Islet of Langerhans (tissue), 1 donor: ENCODE data around the gene SIAH1.
"Not testable (repeated sequence)": the region's sequence is repeated elsewhere in the genome, so short reads cannot be mapped to it uniquely, and the experiment has no call there.

Experiments
- FAIRE-seq: peaks from one replicate; lab custom pipeline; 2011; peaks lifted over from hg19 to GRCh38; lab: Jason Lieb, UNC

SIAH1 gene

DNA sequence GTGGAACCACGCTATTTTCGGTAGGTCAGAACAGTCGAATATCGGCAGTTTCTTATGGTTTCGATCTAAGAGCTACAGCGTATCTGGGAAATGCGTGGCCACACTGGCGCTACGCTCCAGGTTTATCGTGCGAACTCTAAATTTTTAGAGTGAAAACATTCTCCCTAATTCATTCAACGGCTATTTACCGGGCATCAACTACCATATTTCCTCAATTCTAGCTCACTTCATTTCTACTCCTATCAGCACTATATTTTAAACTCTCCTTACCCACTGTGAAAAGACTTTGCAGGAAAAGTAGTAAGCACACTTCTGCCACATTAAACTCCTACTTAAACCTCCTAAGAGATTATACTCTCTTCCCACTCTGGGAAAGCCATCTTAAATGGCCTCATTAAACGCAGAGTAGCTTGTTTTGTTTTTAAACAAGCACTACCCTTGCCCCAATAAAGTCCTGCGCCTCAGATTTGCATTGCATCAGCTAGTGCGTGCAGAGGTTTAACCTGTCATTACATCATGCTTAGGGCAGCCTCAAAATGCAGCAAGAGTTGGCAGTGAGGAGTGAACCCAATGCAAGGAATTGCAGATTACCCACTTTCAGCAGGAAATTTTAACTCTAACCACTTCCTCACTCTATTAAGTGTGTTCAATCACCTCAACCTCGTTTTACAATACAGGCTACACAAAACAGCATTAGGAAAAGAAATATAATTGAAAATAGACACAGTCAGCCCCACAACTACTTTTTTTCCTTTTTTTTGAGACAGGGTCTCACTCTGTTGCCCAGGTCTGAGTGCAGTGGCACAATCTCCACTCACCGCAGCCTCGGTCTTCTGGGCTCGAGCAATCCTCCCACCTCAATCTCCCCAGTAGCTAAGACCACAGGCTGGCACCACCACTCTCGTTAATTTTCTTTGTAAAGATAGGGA is 18.8 kb downstream of the SIAH1 start:
- FAIRE-seq, result no peak

DNA sequence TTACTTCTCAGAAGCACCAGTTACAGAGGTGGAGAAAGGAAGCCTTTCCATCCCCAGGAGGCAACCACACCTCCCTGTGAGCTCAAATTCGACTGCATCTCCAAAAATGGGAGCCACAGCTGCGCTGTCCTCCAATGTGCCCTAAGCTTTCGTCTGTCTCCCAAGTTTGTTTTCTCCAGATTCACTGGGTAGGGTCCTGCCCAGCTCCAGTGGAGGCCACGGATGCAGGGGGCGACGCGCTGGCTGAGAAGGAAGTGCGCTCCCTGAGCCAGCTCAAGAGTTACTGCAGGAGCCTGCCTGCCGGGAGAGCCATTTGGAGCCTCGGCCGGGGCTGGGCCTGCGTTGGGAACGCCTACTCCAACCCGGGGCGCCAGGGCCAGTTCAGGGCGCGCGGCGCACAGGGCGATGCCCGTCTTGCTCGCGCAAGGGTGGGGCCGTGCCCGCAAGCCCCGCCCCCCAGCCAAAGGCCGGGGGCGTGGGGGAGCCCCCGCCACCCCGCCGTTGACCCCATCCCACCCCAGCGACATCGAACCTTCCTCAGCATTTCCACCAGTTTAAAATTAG is 19.5 kb downstream of the SIAH1 start:
- FAIRE-seq, result no peak

DNA sequence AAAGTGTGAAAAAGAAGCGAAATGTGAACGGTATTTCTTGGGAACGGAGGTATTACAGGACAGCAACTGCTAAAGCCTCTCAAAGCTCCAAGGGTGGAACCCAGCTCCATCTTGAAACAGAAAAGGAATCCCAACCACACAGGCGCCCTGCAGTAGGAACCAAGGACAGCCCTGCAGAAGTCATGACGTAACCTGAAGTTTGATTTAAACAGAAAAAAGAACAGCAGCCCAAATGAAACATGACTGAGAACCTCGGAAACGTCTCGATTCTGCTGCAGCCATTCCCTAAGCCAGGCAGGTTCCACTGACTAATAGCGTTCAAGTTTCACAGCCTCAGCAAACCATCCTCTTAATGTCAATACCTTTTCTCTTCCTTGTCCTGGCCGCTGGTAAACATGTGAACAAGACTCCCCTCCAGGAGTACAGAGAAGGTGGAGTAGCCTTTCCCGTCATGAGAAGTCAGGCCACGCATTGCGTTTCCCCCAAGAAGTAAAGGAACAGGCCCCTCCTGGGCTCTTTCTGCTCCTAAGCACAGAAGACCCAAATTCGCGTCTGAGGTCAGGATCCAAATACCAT is 20.1 kb downstream of the SIAH1 start:
- no peak for FAIRE-seq

DNA sequence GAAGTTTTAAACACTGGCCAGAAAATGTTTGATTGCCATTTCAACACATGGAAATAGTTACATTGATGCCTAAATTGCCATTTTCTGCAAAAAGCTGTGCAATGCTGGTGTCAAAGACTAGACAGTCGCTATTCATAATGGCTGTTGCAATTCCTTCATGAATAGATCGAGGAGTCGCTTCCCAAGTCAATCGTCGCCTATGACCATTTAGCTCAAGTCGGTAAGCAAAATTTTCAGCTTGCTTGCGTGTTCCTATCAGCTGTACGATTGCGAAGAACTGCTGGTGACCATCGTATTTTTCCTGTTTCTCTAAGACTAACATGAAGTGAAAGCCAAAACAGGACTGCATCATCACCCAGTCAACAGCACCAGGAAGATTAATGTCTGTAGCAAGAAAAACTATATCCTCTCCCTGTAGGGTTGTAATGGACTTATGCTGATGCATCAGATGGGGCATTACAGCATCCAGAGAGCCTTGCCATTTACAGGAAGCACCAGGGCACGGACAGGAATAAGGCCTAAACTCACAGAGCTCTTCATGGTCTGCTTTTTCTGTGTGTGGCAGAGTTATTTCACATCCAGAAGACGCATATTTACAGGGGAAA is 23.6 kb downstream of the SIAH1 start:
- FAIRE-seq, result no peak

DNA sequence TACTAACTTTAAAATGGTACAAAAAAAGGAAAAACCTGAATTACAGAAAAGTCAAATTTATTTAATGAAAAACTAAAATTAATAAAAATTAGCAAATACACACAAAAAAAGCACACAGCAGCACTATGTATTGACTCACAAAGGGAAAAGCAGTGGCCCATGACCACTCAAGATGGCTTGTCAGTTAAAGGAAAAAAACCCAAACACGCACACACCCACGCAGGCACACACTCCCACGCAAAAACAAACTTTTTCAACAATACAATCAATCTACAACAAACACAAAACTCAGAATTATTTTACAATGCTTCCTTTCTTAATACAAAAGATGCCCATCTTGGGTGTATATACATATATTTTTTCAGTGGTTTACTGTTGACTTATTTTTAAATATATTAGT is 24.2 kb downstream of the SIAH1 start:
- FAIRE-seq, result no peak

DNA sequence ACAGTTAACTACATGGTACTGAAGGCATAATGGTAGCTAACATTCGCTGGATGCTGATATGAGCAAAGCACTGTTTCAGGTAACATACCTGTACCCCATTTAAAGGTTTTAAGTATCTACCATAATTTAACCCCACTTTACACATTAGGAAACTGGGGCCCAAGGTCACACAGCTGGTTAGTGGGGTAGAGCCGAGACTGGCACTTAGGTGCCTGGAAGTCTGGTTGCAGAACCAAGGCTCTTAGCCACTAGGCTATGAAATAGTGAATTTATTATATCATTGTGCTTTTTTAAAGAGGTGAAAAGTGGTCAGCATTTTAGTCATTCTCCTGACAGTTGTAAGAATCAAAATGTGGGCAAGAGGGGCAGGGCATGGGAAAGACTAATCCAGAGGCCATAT is 25.2 kb downstream of the SIAH1 start:
- FAIRE-seq, result no peak

DNA sequence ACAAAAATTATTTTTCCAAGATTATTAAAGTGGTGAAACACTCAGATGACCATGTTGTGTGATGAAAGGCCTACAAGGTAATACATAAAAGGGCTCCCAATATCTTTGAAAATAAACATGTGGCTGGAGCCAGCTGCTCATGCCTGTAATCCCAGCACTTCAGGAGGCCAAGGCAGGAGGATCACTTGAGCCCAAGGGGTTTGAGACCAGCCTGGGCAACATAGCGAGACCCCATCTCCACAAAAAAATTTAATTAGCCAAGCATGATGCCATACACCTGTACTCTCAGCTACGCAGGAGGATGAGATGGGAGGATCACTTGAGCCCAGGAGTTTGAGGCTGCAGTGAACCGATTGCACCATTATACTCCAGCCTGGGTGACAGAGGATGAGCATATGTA is 26.8 kb downstream of the SIAH1 start:
- FAIRE-seq, result no peak

DNA sequence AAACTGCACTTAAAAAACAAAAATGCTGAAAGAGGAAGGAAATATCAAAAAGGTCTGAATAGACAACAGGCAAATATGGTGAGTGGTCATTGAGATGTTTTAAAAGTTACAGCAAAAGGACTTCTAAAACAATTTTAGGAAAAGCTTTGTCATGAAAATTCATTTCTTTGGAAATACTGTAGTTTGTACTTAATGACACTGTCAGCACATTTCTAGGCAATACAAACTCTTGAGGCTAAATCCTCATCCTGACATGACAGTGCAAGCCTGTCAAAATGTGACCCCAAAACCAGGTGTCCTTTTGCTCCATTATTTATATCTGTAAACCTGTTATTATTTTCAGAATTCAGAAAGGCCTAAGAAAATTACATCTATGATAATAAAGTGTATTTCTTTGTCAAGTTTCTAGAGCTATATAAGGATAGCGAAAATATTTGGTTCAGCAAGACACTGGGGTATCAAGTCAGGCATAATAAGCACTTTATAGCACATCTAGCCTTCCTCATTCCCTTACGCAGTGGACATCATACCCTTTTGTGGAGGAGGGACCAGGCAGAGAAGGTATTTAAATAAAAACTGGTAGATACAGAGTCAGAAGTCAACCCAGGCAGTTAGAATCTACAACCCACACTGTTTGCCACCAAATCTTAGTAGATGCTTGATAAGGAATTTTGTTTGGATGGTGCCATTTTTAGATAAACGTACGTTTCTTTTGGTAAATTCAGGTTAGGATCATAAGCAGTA is 28.4 kb downstream of the SIAH1 start:
- no peak for FAIRE-seq

DNA sequence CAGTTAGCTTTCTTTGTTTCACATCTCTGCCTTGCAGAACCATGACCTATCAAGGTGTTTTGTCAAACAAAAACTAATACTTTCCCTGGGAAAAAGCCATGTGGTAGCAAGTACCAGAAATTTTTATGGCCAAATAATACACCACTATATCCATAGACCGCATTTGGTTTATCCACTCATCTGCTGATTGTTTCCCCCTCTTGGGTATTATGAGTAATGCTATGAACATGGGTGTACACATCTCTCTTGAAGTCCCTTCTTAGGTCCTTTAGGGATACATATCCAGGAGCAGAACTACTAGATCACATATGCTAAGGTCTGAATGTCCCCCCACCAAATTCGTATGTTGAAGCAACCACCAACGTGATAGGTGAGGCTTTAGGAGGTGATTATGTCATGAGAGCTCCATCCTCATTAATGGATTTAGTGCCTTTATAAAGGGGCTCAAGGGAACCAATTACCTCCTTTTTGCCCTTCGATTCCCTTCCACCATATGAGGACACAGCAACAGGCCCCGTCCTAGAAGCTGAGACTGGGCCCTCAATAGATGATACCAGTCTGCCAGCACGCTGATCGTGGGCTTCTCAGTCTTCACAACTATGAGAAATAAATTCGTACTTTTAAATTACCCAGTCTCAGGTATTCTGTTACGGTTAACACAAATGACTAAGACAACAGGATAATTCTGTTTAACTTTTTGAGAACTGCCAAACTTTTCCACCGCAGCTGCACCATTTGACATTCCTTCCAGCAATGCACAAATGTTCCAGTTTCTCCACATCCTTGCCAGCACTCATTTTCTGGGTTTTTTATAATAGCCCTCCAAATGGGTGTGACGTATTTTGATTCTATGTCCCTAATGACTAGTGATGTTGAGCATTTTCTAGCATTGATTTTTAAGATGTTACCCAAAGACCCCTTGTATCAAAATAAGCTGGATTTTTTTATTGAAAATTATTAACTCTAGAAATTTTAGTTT is 30.0 kb downstream of the SIAH1 start:
- FAIRE-seq, result no peak

DNA sequence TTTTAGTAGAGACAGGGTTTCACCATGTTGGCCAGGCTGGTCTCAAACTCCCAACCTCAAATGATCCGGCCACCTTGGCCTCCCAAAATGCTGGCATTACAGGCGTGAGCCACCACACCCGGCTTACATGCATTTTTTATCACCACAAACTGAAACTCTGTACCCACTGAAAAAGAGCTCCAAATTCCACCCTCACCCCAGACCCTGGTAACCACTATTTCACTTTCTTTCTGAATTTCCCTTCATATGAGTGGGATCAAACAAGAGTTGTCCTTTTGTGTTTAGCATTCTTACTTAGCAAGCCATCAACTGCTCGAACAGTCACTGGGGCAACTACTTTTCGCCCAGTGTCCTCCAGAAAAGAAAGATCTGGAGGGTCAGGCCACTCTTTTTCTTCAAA is 30.8 kb downstream of the SIAH1 start:
- not testable (repeated sequence) for FAIRE-seq

DNA sequence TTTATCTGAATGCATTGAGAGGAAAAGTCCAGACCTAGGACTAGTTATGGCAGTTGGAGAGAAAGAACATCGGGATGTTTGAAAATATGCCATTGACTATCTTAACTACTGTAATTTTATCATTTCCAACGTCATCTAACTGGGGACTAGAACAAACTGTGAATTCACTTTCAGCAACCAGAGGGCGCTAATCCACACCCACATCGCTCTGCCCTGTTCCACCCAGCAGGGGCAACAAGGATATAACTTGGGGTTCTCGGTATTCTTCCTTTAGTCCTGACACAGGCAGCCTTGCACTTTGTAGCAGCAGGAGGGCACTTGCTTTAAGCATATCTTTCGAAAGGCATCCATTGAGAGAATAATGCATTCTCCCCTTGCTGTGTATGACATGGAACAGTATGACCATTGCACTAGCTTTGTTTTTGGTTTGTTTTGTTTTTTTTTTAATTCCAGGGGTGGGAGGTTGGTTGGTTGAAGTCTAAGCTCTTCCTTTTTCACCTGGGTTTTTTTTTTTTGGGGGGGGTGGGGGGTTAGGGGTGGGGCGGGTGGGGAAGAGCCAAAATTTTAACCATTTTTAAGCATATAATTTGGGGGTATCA is 31.5 kb downstream of the SIAH1 start:
- peak; percentile 9 for FAIRE-seq

DNA sequence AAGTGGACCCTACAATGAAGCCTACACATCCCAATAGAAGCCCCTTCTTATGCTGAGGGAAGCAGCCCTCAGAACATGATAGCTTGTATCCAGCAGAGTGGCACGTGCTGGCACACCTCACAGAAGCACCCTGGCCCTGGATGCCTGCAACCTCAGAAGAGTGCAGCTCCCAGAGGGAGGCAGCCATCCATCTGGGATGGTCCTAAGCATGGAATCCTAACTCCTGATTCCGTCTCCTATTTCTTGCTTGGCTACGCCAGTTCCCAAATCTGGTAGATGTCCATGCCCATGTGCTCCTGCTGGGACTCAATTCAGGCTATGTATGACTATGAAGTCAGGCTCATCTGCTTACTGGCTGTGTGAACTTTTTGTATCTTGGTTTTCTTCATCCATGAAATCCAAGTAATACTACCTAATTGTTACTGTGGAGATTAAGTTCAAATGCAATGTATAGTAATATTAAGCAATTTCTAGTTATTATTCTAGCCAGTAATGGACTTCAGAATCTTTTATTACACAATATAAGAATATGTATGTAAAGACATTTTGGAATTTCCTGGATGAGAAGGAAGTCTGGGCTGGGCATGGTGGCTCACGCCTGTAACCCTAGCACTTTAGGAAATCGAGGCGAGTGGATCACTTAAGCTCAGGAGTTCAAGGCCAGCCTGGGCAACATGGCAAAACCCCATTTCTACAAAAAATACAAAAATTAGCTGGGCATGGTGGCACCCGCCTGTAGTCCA is 32.4 kb downstream of the SIAH1 start:
- FAIRE-seq, result no peak

DNA sequence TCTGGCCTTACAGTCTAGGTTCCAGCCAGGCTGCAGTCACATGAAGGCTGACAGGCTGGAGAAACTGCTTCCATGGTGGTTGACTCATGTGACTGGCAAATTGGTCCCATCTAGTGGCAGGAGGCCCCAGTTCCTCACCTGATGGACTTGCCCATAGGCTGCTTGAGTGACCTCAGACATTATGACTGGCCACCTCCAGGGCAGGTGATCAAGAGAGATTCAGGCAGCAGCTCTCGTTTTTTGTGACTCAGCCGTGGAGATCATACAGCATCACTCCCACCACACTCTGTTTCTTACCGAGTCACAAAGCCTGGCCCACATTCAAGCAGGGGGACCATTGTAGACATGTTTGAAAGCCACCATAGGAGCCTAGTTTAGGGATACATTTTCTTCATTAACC is 34.5 kb downstream of the SIAH1 start:
- FAIRE-seq, result no peak

DNA sequence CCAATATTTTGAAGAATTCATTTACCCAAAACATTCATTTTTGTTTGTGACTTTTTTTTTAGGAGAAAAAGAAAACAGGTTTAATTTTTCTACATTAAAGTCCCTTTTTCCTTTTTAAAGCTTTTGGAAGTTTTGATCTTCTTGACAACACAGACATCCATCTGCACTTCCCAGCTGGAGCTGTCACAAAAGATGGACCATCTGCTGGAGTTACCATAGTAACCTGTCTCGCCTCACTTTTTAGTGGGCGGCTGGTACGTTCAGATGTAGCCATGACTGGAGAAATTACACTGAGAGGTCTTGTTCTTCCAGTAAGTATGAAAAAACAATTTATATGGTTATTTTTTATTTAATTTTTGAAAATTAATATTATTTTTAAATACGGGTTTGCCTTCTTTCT is 37.2 kb downstream of the SIAH1 start:
- FAIRE-seq, result no peak

DNA sequence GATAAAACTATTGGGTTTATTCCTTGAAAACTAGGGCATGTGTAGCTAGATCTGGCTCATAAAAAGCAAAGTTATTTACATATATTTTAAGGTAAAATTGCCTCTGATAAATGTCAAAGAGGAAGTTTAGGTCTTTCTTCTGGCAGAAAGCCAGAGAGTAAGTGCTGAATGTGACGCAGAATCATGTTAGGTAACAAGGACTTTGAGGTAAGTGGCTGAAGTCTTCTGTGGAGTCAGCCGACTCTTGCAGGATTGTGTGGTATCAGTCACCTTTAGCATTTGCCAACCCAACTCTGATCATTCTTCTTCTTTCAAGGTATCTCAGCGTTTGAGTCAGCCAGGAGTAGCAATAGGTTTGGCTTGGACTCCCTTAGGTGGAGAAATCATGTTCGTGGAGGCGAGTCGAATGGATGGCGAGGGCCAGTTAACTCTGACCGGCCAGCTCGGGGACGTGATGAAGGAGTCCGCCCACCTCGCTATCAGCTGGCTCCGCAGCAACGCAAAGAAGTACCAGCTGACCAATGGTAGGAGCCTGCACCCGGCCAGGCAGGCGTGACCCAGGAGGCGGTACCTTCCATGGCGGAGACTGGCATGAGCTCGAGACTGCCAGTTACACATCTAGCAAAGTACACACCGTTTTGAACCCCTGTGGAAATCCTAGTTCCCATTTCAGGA is 37.9 kb downstream of the SIAH1 start:
- no peak for FAIRE-seq

DNA sequence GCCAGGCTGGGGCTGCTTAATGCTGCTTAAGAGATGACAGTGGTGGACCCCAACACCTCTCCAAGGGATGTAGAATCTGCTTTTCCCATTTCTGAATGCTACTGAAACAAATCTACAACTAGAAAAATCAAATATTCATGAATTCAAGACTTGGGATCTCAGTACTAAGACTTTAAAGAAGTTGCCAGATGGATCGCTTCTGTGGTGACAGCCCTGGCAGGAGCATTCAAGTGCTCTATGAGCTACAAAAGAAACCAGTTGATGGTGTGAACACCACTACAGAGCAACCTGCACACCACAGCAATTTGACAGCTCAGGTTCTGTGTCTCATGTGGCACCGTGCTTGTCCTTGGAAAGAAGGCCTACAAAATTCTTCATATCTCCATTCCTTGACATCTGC is 42.6 kb downstream of the SIAH1 start:
- no peak for FAIRE-seq

DNA sequence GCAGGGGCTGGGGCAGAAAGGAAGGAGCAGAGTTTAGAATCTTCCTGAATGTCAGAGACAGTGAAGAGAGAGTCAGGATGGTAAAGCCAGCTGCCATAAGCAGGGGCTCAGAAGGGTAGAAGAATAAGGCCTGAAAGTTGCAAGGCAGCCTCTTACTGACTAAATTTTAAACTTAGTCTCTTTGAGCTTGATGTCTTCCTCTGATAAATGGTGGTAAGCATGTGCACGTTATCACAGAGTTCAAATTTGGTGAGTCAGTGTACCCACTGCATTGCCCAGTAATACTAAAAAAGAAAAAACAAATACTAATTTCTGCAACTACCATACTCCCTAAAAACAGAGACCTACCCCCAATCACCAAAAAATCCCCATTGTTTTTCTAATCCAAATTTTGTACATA is 45.2 kb downstream of the SIAH1 start:
- no peak for FAIRE-seq

DNA sequence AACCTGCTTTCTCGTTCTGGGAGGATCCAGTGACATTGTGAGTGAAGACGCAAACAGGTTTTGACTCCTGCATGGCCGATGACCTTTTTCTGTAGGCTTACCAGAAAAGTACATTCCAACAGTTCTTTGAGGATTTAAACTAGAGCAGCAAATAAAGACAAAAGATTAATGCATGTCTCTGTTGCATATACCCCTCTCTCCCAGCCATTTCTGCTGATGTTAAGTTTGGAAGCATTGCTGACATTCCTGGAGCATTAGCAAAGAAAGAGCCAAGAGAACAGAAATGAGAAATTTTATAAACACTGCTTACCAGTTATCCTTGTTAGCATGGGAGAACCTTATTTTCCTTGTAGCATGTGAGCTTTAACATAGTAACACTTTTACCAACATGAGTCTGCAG is 49.3 kb downstream of the SIAH1 start:
- FAIRE-seq, result no peak

DNA sequence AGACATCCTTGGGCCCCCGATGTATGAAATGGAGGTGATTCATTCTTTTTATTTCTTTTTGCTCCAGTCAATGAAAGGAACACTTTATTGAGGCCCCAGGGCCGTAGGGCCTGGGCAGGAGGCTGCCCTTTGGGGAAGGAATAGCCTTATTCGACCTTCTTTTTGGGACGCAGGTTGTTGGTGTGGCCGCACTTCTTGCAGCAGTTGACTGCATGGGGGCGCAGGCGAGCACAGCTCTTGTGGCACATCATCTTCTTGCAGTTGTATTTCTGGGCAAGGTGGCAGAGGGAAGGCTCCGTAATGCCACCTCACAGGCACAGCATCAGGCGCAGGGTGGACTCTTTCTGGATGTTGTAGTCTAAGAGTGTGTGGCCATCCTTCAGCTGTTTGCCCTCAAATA is 50.9 kb downstream of the SIAH1 start:
- FAIRE-seq, result no peak

DNA sequence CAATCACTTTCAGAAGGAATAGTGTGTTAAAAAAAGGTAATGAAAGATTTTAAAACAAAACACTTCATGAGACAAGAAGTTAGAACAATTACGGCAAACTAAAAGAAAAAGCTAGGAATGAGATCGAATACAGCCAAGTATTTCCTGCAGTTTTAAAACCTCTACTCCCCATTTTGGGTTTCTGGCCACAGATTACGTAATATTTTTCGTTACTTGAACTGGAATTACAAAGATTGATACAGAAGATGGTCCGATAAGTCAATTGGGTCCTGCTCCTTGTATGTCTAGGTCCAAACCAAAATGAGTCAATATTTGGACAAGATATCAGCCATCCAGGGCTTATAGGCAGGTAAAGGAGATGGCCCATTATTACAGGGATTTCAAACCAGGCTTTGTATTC is 52.2 kb downstream of the SIAH1 start:
- FAIRE-seq, result no peak
